ENCODE data around the gene ZSCAN21.

DNA sequence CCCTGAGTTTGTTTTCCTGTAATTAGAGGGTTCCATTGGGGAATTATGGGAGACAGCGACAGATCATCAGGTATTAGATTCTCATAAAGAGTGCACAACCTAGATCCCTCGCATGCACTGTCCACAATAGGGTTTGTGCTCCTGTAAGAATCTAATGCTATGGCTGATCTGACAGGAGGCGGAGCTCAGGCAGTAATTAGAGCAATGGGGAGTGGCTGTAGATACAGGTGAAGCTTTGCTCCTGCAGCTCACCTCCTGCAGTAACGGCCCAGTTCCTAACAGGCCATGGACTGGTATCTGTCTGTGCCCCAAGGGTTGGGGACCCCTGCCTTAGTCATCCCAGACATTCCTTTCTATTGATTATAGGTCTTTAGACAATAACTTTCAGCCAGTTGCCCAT is 894 bp upstream of the ZSCAN21 start:
- TF ChIP-seq EZH2 (IDR thresholded peaks at IDR 0.05; ENCODE audit: insufficient read depth, poor library complexity, severe bottlenecking) (no peak), EZH2phosphoT487 (IDR thresholded peaks at IDR 0.05; ENCODE audit: insufficient read depth, low read depth) (no peak)

Data from GM23248 (cell line).